ENCODE measurements around the gene ANTXR2. TPM values are rescaled to one million over a fixed set of nuclear protein-coding genes. Genes with fewer than 3 reads are reported as not detected.

Gene ANTXR2
- total and polyA plus RNA-seq, 2 donors: 5.7 to 13.4 TPM

DNA sequence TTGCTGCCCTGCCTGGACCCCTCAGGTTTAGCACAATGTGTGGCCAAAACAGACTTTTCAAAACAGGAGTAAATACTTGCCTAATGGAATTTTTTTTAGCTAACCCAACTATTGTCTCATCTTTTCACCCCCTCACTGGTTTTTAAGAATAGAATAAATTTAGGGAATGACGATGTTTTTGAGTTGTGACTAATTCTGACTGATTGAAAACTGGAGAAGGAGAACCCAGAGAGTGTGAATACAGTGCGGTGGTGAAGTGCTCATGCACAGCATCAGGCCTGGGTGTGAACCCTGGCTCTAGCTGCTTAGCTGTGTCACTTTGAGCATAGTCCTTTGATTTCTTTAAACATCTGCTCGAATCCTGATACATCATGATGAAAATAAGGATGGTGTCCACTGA, 10.5 kb downstream of the ANTXR2 start:
- DNase-seq (ENCODE audit: low read depth in 6 of 9, low spot score in 9 of 9): no peak
- Histone ChIP-seq H3K27ac (ENCODE audit: low read depth in 1 of 2, low read length in 1 of 2) (no peak overlapping the region), H3K4me1 (ENCODE audit: control insufficient read depth in 2 of 2, insufficient read depth in 2 of 2, low read length in 2 of 2) (peaks cover 0 to 9% of the 10 kb centered on the region in 2 donors), H3K4me3 (ENCODE audit: low read length in 2 of 2) (no peak overlapping the region), H3K9me3 (ENCODE audit: control insufficient read depth in 2 of 2, insufficient read depth in 1 of 2, low read length in 1 of 2) (no peaks in the 10 kb centered on the region), H3K27me3 (ENCODE audit: control insufficient read depth in 2 of 2, insufficient read depth in 1 of 2, low read length in 1 of 2) (no peaks in the 10 kb centered on the region), H3K36me3 (ENCODE audit: control insufficient read depth in 2 of 2, insufficient read depth in 2 of 2, low read length in 1 of 2) (no peaks in the 10 kb centered on the region)
- 97% methylated on average over 3 of the region's 3 CpGs for WGBS

DNA sequence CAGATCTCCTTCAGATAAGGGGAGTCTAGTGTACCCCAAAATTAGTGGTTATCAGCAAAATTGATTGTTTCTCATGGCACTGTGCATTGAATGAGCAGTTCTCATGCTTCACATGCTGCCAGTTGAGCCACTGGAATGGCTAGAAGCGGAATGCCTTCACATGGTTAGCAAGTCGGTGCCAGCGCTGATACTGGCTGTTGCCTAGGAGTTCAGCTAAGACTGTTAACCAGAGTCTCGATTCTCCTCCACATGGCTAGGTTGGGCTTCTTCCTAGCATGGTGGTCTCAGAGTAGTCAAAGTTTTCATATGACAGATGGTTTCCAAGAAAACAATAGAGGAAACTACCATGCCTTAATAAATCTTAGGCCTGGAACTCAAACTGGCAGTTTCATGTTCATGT, 12.2 kb downstream of the ANTXR2 start:
- Histone ChIP-seq H3K4me1 (ENCODE audit: control insufficient read depth in 2 of 2, insufficient read depth in 2 of 2, low read length in 2 of 2) (peaks cover 0 to 9% of the 10 kb centered on the region in 2 donors), H3K36me3 (ENCODE audit: control insufficient read depth in 2 of 2, insufficient read depth in 2 of 2, low read length in 1 of 2) (no peaks in the 10 kb centered on the region), H3K4me3 (ENCODE audit: low read length in 2 of 2) (no peak overlapping the region), H3K27me3 (ENCODE audit: control insufficient read depth in 2 of 2, insufficient read depth in 1 of 2, low read length in 1 of 2) (no peaks in the 10 kb centered on the region), H3K27ac (ENCODE audit: low read depth in 1 of 2, low read length in 1 of 2) (no peak overlapping the region), H3K9me3 (ENCODE audit: control insufficient read depth in 2 of 2, insufficient read depth in 1 of 2, low read length in 1 of 2) (no peaks in the 10 kb centered on the region)
- WGBS: 98% methylated on average over 4 of the region's 4 CpGs
- DNase-seq (ENCODE audit: low read depth in 6 of 9, low spot score in 9 of 9): no peak

DNA sequence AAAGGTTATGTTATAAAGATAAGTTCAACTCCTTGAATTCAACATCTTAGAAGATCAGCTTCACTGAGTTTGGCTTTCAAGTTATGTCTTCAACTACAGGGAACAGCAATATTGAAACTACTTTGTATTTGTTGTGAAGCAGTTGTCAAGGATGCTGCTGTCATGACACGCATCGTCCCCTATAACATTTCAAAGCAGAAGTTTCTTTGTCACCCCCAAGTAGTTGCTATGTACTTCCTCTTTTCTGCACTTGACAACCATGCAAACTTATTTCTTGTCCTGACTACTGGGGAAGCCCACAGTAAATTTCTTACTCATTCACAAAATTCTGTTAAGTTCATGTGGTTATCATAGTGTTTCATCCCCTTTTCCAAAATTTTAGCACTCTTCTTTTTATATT, 14.3 kb downstream of the ANTXR2 start:
- Histone ChIP-seq H3K4me1 (ENCODE audit: control insufficient read depth in 2 of 2, insufficient read depth in 2 of 2, low read length in 2 of 2) (peaks cover 0 to 9% of the 10 kb centered on the region in 2 donors), H3K36me3 (ENCODE audit: control insufficient read depth in 2 of 2, insufficient read depth in 2 of 2, low read length in 1 of 2) (no peaks in the 10 kb centered on the region), H3K27ac (ENCODE audit: low read depth in 1 of 2, low read length in 1 of 2) (peak overlapping the region in 1 of 2 donors; percentile 40), H3K4me3 (ENCODE audit: low read length in 2 of 2) (no peak overlapping the region), H3K9me3 (ENCODE audit: control insufficient read depth in 2 of 2, insufficient read depth in 1 of 2, low read length in 1 of 2) (no peaks in the 10 kb centered on the region), H3K27me3 (ENCODE audit: control insufficient read depth in 2 of 2, insufficient read depth in 1 of 2, low read length in 1 of 2) (no peaks in the 10 kb centered on the region)
- 1% methylated on average over 2 of the region's 2 CpGs for WGBS
- peak in 6 of 9 donors; percentile 19 to 79 (median 53) for DNase-seq (ENCODE audit: low read depth in 6 of 9, low spot score in 9 of 9)

DNA sequence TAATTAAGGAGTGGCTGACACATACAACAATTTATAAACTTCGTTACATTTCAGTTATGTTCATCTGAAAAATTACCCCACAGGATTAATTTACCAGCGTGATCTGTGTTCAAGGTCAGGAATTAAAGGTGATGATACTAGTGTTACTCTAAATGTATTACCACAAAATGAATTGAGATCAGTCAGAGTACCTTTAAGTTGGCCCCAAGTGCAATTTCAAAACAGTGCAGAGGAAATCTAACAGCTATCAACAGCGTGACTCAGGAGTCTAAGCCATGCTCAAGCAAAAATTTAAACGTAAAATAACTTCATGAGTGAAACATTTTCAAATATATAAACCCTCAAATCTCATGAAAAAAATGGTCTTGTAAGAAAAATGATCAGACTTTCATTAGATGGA, 18.7 kb downstream of the ANTXR2 start:
- Histone ChIP-seq H3K9me3 (ENCODE audit: control insufficient read depth in 2 of 2, insufficient read depth in 1 of 2, low read length in 1 of 2) (no peaks in the 10 kb centered on the region), H3K4me3 (ENCODE audit: low read length in 2 of 2) (no peak overlapping the region), H3K4me1 (ENCODE audit: control insufficient read depth in 2 of 2, insufficient read depth in 2 of 2, low read length in 2 of 2) (peaks cover 0 to 8% of the 10 kb centered on the region in 2 donors), H3K27me3 (ENCODE audit: control insufficient read depth in 2 of 2, insufficient read depth in 1 of 2, low read length in 1 of 2) (no peaks in the 10 kb centered on the region), H3K27ac (ENCODE audit: low read depth in 1 of 2, low read length in 1 of 2) (no peak overlapping the region), H3K36me3 (ENCODE audit: control insufficient read depth in 2 of 2, insufficient read depth in 2 of 2, low read length in 1 of 2) (peaks cover 0 to 5% of the 10 kb centered on the region in 2 donors)
- DNase-seq (ENCODE audit: low read depth in 6 of 9, low spot score in 9 of 9): no peak
- WGBS: 98% methylated on average over 4 of the region's 4 CpGs

DNA sequence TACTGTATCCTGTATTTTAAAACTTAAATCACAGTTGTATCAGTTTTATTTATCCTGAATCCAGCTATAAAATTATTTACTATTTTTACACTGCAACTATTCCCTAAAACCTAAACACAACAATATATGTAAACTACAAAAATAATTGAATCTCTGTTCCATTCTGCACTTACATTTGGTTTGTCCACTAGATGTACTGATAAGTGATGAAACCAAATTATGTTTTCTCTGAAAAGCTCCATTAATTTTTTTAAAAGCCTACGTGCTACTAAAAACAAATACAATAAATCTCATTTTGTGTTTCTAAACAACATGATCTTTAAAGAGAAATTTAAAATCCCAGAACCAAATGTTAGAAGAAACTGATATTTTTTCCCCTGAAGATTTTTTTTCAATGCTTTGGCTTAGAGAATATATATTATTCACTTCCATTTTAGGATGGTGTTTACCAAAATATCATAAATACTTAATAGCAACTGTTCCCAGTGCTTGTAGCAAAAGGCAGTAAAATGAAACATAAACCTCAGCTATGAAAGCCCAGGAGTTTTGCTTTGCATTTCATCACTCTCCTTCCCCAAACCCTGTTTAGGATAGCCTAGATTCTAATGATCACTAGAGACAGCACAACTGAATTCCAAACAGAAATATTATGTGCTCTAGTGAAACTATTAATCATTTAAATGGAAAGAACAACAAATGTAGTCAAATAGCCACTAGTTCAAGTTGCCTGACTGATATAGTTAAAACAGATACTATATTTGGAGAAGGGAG, 19.7 kb downstream of the ANTXR2 start:
- Histone ChIP-seq H3K36me3 (ENCODE audit: control insufficient read depth in 2 of 2, insufficient read depth in 2 of 2, low read length in 1 of 2) (peaks cover 0 to 5% of the 10 kb centered on the region in 2 donors), H3K4me1 (ENCODE audit: control insufficient read depth in 2 of 2, insufficient read depth in 2 of 2, low read length in 2 of 2) (peaks cover 0 to 5% of the 10 kb centered on the region in 2 donors), H3K27me3 (ENCODE audit: control insufficient read depth in 2 of 2, insufficient read depth in 1 of 2, low read length in 1 of 2) (no peaks in the 10 kb centered on the region), H3K27ac (ENCODE audit: low read depth in 1 of 2, low read length in 1 of 2) (no peak overlapping the region), H3K9me3 (ENCODE audit: control insufficient read depth in 2 of 2, insufficient read depth in 1 of 2, low read length in 1 of 2) (no peaks in the 10 kb centered on the region), H3K4me3 (ENCODE audit: low read length in 2 of 2) (no peak overlapping the region)
- WGBS: 95% methylated on average over 1 of the region's 1 CpG
- DNase-seq (ENCODE audit: low read depth in 6 of 9, low spot score in 9 of 9): no peak

DNA sequence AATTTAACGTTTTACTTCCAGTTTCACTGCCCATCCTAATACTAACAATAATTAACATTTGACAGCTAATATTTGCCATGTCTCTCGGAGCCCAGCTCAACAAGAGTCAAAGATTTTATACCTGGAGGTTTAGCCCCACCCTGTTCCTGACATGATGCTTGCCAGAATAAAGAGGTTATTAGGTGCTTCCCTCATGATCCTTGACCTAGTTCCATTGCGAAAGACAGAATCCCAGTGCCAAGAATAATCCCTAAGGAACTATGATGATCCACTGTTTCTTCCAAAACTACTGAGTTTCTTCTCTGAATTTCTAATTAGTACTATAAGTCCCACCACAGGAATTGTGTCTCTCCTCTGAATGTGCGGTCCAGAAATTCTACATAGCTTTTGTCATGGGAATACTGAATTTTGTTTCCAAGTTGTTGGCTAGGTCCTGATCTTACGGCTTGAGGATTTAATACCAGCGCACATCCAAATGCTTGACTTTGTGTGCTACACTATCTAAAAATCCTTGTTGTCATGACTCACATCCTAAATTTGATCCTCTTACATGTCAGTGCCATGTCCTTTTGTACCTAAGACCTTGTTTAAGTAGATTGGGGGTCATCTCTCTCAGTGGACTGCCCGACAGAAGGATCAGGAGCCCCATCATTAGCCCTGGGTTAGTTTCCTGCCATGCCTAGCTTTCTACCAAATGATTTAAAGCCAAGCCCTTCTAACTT, 23.1 kb downstream of the ANTXR2 start:
- no peaks in the 10 kb centered on the region for H3K27me3 ChIP-seq (ENCODE audit: control insufficient read depth in 2 of 2, insufficient read depth in 1 of 2, low read length in 1 of 2)
- peaks cover 0 to 5% of the 10 kb centered on the region in 2 donors for H3K36me3 ChIP-seq (ENCODE audit: control insufficient read depth in 2 of 2, insufficient read depth in 2 of 2, low read length in 1 of 2)
- no peaks in the 10 kb centered on the region for H3K9me3 ChIP-seq (ENCODE audit: control insufficient read depth in 2 of 2, insufficient read depth in 1 of 2, low read length in 1 of 2)
- no peaks in the 10 kb centered on the region for H3K4me1 ChIP-seq (ENCODE audit: control insufficient read depth in 2 of 2, insufficient read depth in 2 of 2, low read length in 2 of 2)
- no peak overlapping the region for H3K4me3 ChIP-seq (ENCODE audit: low read length in 2 of 2)
- WGBS: 84% methylated on average over 7 of the region's 7 CpGs
- DNase-seq (ENCODE audit: low read depth in 6 of 9, low spot score in 9 of 9): no peak
- H3K27ac ChIP-seq (ENCODE audit: low read depth in 1 of 2, low read length in 1 of 2): no peak overlapping the region

DNA sequence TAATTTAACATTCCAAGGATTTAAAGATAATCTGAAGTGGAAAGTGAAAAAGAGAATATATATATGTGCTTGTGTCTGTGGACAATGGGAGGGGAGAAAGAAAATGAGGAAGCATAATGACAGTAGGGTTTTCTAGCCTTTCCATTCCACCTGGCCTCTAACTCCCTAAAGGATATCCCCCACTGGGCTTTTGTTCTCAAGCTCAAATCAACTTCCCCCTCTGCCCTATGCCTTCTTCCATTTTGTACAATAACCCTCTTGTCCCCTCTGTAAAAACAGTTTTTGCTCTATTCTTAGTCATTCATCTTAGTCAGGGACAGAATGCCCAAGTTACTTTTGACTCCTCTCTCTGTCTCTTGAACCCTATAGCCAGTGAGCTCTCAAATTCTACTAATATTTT, 23.6 kb downstream of the ANTXR2 start:
- Histone ChIP-seq H3K27ac (ENCODE audit: low read depth in 1 of 2, low read length in 1 of 2) (no peak overlapping the region), H3K27me3 (ENCODE audit: control insufficient read depth in 2 of 2, insufficient read depth in 1 of 2, low read length in 1 of 2) (no peaks in the 10 kb centered on the region), H3K36me3 (ENCODE audit: control insufficient read depth in 2 of 2, insufficient read depth in 2 of 2, low read length in 1 of 2) (peaks cover 0 to 5% of the 10 kb centered on the region in 2 donors), H3K4me3 (ENCODE audit: low read length in 2 of 2) (no peak overlapping the region), H3K9me3 (ENCODE audit: control insufficient read depth in 2 of 2, insufficient read depth in 1 of 2, low read length in 1 of 2) (no peaks in the 10 kb centered on the region), H3K4me1 (ENCODE audit: control insufficient read depth in 2 of 2, insufficient read depth in 2 of 2, low read length in 2 of 2) (no peaks in the 10 kb centered on the region)
- DNase-seq (ENCODE audit: low read depth in 6 of 9, low spot score in 9 of 9): no peak

DNA sequence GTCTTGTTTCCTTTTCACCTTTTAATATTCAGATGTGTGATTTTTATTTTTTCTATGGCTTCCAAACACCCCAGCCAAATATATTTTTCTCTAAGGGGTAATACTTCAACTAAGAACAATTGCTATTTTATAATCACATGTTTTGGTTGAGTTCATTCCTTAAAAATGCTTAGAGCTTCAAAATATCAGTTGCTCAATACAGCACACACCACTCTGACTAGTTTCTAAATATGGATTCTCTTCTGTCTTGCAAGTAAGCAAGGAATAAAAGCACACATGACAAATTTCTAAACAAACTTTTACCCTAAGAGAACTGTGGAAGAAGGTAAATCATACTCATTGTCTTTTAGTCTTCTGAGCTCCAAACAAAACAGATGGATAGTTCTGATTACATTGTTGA, 27.2 kb downstream of the ANTXR2 start:
- Histone ChIP-seq H3K4me1 (ENCODE audit: control insufficient read depth in 2 of 2, insufficient read depth in 2 of 2, low read length in 2 of 2) (no peaks in the 10 kb centered on the region), H3K36me3 (ENCODE audit: control insufficient read depth in 2 of 2, insufficient read depth in 2 of 2, low read length in 1 of 2) (peaks cover 0 to 5% of the 10 kb centered on the region in 2 donors), H3K9me3 (ENCODE audit: control insufficient read depth in 2 of 2, insufficient read depth in 1 of 2, low read length in 1 of 2) (no peaks in the 10 kb centered on the region), H3K27me3 (ENCODE audit: control insufficient read depth in 2 of 2, insufficient read depth in 1 of 2, low read length in 1 of 2) (no peaks in the 10 kb centered on the region), H3K27ac (ENCODE audit: low read depth in 1 of 2, low read length in 1 of 2) (no peak overlapping the region), H3K4me3 (ENCODE audit: low read length in 2 of 2) (no peak overlapping the region)
- no peak for DNase-seq (ENCODE audit: low read depth in 6 of 9, low spot score in 9 of 9)

DNA sequence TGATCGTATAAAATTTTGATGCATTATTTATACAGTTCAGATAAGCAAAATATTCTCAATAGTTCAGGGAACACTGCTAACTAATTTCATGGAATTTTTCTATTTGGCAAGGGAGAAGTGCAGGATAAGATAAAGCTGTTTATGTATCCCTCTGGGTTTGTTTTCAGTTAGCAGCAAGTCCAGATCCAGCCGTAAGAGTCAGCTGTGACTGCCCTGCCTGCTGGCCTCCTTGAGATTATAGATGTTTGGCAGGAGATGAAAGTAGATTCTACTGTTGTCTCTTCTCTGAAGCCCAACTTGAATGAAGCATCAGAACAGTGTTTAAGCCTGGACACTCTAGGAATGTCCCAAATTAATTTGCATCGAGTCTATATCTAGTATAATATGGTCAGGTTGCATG, 29.5 kb downstream of the ANTXR2 start:
- H3K9me3 ChIP-seq (ENCODE audit: control insufficient read depth in 2 of 2, insufficient read depth in 1 of 2, low read length in 1 of 2): no peaks in the 10 kb centered on the region
- 98% methylated on average over 3 of the region's 3 CpGs for WGBS

More for the DNA sequence above, 29.5 kb downstream of the ANTXR2 start:
- Histone ChIP-seq H3K4me1 (ENCODE audit: control insufficient read depth in 2 of 2, insufficient read depth in 2 of 2, low read length in 2 of 2) (no peaks in the 10 kb centered on the region), H3K27me3 (ENCODE audit: control insufficient read depth in 2 of 2, insufficient read depth in 1 of 2, low read length in 1 of 2) (no peaks in the 10 kb centered on the region), H3K36me3 (ENCODE audit: control insufficient read depth in 2 of 2, insufficient read depth in 2 of 2, low read length in 1 of 2) (no peaks in the 10 kb centered on the region), H3K27ac (ENCODE audit: low read depth in 1 of 2, low read length in 1 of 2) (no peak overlapping the region), H3K4me3 (ENCODE audit: low read length in 2 of 2) (no peak overlapping the region)
- DNase-seq (ENCODE audit: low read depth in 6 of 9, low spot score in 9 of 9): no peak

Measured in thymus (tissue), 11 donors.